Femur (tissue), 1 donor: Measurements from ENCODE around the gene MYH3.
"Not testable (repeated sequence)": the region's sequence is repeated elsewhere in the genome, so short reads cannot be mapped to it uniquely, and the experiment has no call there.

Experiments used
- DNase-seq: peaks from one replicate; pipeline ENCODE4 v3.0.0-alpha.2; 2017

Gene MYH3

GRCh38 chr17:10657148-10657547 is at the start of gene MYH3:
Gene MYH3, minus strand, starts transcription at chr17:10657309. Its CDS starts 2,245 bp downstream, at chr17:10655064.
- peak; percentile 60 for DNase-seq

GRCh38 chr17:10705727-10706126 is 48.6 kb upstream of the MYH3 start:
- DNase-seq: no peak

- DNase-seq: no peak
These were observed 45.5 kb upstream of the MYH3 start for GRCh38 chr17:10702574-10702973.

GRCh38 chr17:10699856-10700255 is 42.7 kb upstream of the MYH3 start:
- no peak for DNase-seq

GRCh38 chr17:10698096-10698818 is 41.1 kb upstream of the MYH3 start:
- no peak for DNase-seq

GRCh38 chr17:10697092-10698081 is 40.3 kb upstream of the MYH3 start, which contains the start of the genes ADPRM and SCO1:
Gene ADPRM, plus strand, starts transcription at chr17:10697594. Its CDS starts 7,333 bp downstream, at chr17:10704927.
Gene SCO1, minus strand, starts transcription at chr17:10697533. Its CDS starts 26 bp downstream, at chr17:10697507.
- peak; percentile 97 for DNase-seq

GRCh38 chr17:10695875-10696407 is 38.8 kb upstream of the MYH3 start:
- not testable (repeated sequence) for DNase-seq

- no peak for DNase-seq
These were observed 30.4 kb upstream of the MYH3 start for GRCh38 chr17:10687499-10687898.

- no peak for DNase-seq
These were observed 26.7 kb upstream of the MYH3 start for GRCh38 chr17:10683853-10684252.

GRCh38 chr17:10681866-10682446 is 24.8 kb upstream of the MYH3 start:
- no peak for DNase-seq

- DNase-seq: no peak
These were observed 17.6 kb upstream of the MYH3 start for GRCh38 chr17:10674704-10675103.

- DNase-seq: no peak
These were observed 16.2 kb upstream of the MYH3 start for GRCh38 chr17:10673312-10673711.

GRCh38 chr17:10668775-10669174 is 11.7 kb upstream of the MYH3 start:
- DNase-seq: no peak

- no peak for DNase-seq
These were observed 9.8 kb upstream of the MYH3 start for GRCh38 chr17:10666906-10667305.

- no peak for DNase-seq
These were observed 7.5 kb upstream of the MYH3 start for GRCh38 chr17:10664571-10664970.

- DNase-seq: no peak
These were observed 6.1 kb upstream of the MYH3 start for GRCh38 chr17:10663231-10663630.

GRCh38 chr17:10661437-10661836 is 4.3 kb upstream of the MYH3 start:
- DNase-seq: peak; percentile 65

- DNase-seq: peak; percentile 63
These were observed 770 bp upstream of the MYH3 start for GRCh38 chr17:10657879-10658278.

GRCh38 chr17:10653987-10654386 is 3.1 kb downstream of the MYH3 start:
- DNase-seq: no peak

GRCh38 chr17:10652984-10653659 is 4.0 kb downstream of the MYH3 start:
- DNase-seq: no peak

GRCh38 chr17:10651927-10652326 is 5.2 kb downstream of the MYH3 start:
- DNase-seq: no peak

- no peak for DNase-seq
These were observed 7.5 kb downstream of the MYH3 start for GRCh38 chr17:10649602-10650001.
